Esophagus (tissue), 2 donors: ENCODE results near the gene TEKT2. TPM values are rescaled to one million over a fixed set of nuclear protein-coding genes. Genes with fewer than 3 reads are reported as not detected.

Source experiments
- H3K27ac ChIP-seq, 2 donors: one replicate each; pipeline ENCODE4 v1.5.1; 2013; ENCODE audit warnings: low read depth in 2 of 2, mild to moderate bottlenecking in 2 of 2, inconsistent platforms in 1 of 2, low read length in 1 of 2, moderate library complexity in 1 of 2
- H3K27me3 ChIP-seq, 2 donors: one replicate each; pipeline ENCODE4 v1.6.1; 2013; ENCODE audit warnings: low read length in 2 of 2, control low read depth in 1 of 2, mild to moderate bottlenecking in 1 of 2; ENCODE audit not compliant: insufficient read depth in 2 of 2, control insufficient read depth in 1 of 2
- H3K36me3 ChIP-seq, 2 donors: one replicate each; pipeline ENCODE4 v1.6.1; 2013; ENCODE audit warnings: low read length in 1 of 2; ENCODE audit not compliant: control insufficient read depth in 2 of 2, insufficient read depth in 2 of 2
- H3K4me1 ChIP-seq, 2 donors: one replicate each; pipeline ENCODE4 v1.6.1; 2013; ENCODE audit warnings: low read length in 1 of 2; ENCODE audit not compliant: control insufficient read depth in 2 of 2, insufficient read depth in 2 of 2
- H3K4me3 ChIP-seq, 2 donors: one replicate each; pipeline ENCODE4 v1.5.1; 2013; ENCODE audit warnings: low read length in 2 of 2, mild to moderate bottlenecking in 2 of 2, low read depth in 1 of 2, moderate library complexity in 1 of 2
- H3K9me3 ChIP-seq, 2 donors: one replicate each; pipeline ENCODE4 v1.6.1; 2013; ENCODE audit warnings: mild to moderate bottlenecking in 2 of 2, low read depth in 1 of 2, low read length in 1 of 2, moderate library complexity in 1 of 2; ENCODE audit not compliant: control insufficient read depth in 2 of 2, insufficient read depth in 1 of 2
- WGBS, 2 donors: extraction: QIAGEN DNeasy Blood & Tissue Kit; methylation state at CpG; one replicate each; pipeline ENCODE4 v1.1.7; 2013; 5-methylcytosine and 5-hydroxymethylcytosine counted together
- polyA plus RNA-seq, 2 donors: library from polyadenylated mRNA; stranded (reverse); fragments of 200-250 nt; gene quantifications; one replicate each; pipeline ENCODE4 v1.2.3, GENCODE V29; 2013
- donor health status: healthy with polysubstance abuse.
- donor health status: Bipolar disorder and iron deficiency.

Gene TEKT2
- polyA plus RNA-seq, 2 donors: 0.09 to 0.39 TPM

GRCh38 chr1:36124404-36125128, 40.7 kb downstream of the TEKT2 start:
- Histone ChIP-seq H3K4me1 (peaks cover 2 to 8% of the 10 kb centered on the region in 2 donors), H3K27me3 (no peaks in the 10 kb centered on the region), H3K27ac (peak overlapping the region; percentile 21 to 34), H3K36me3 (no peaks in the 10 kb centered on the region), H3K9me3 (no peaks in the 10 kb centered on the region), H3K4me3 (peak overlapping the region; percentile 12 to 59)
- WGBS, 2 donors: 21 to 25% methylated on average over 30 to 42 of the region's 42 CpGs

GRCh38 chr1:36125129-36125991, 41.5 kb downstream of the TEKT2 start, which contains the start of gene COL8A2:
Gene COL8A2, minus strand, starts transcription at chr1:36125222. Its CDS starts 24,980 bp downstream, at chr1:36100242.
- Histone ChIP-seq H3K27ac (peak within 1 kb of the TSS; percentile 21 to 34), H3K36me3 (no peaks in the 10 kb centered on the region), H3K4me3 (peak within 1 kb of the TSS; percentile 49 to 59), H3K27me3 (no peaks in the 10 kb centered on the region), H3K4me1 (peaks cover 2 to 8% of the 10 kb centered on the region in 2 donors), H3K9me3 (no peaks in the 10 kb centered on the region)
- 8 to 19% methylated on average over 37 to 77 of the region's 77 CpGs for WGBS, 2 donors

GRCh38 chr1:36126005-36126716, 42.3 kb downstream of the TEKT2 start:
- Histone ChIP-seq H3K4me1 (peaks cover 2 to 8% of the 10 kb centered on the region in 2 donors), H3K27me3 (no peaks in the 10 kb centered on the region), H3K4me3 (no peak overlapping the region), H3K9me3 (no peaks in the 10 kb centered on the region), H3K36me3 (no peaks in the 10 kb centered on the region), H3K27ac (no peak overlapping the region)
- 80 to 81% methylated on average over 21 of the region's 21 CpGs for WGBS, 2 donors

- 53 to 58% methylated on average over 7 of the region's 7 CpGs for WGBS, 2 donors
- Histone ChIP-seq H3K27me3 (no peaks in the 10 kb centered on the region), H3K9me3 (no peaks in the 10 kb centered on the region), H3K4me1 (peaks cover 2 to 8% of the 10 kb centered on the region in 2 donors), H3K36me3 (no peaks in the 10 kb centered on the region), H3K27ac (no peak overlapping the region), H3K4me3 (no peak overlapping the region)
These were observed 43.1 kb downstream of the TEKT2 start for GRCh38 chr1:36126797-36127500.

GRCh38 chr1:36128126-36128904, 44.4 kb downstream of the TEKT2 start:
- Histone ChIP-seq H3K9me3 (no peaks in the 10 kb centered on the region), H3K36me3 (no peaks in the 10 kb centered on the region), H3K4me1 (peaks cover 0 to 8% of the 10 kb centered on the region in 2 donors), H3K27ac (no peak overlapping the region), H3K27me3 (no peaks in the 10 kb centered on the region), H3K4me3 (no peak overlapping the region)
- WGBS, 2 donors: 82 to 90% methylated on average over 11 of the region's 11 CpGs

- WGBS, 2 donors: 82% methylated on average over 3 of the region's 3 CpGs
- Histone ChIP-seq H3K4me1 (peaks cover 0 to 8% of the 10 kb centered on the region in 2 donors), H3K4me3 (no peak overlapping the region), H3K9me3 (no peaks in the 10 kb centered on the region), H3K27me3 (no peaks in the 10 kb centered on the region), H3K36me3 (no peaks in the 10 kb centered on the region), H3K27ac (no peak overlapping the region)
These were observed 45.0 kb downstream of the TEKT2 start for GRCh38 chr1:36128905-36129206.

- 80 to 82% methylated on average over 3 of the region's 3 CpGs for WGBS, 2 donors
These were observed 48.1 kb downstream of the TEKT2 start for GRCh38 chr1:36132029-36132428.

GRCh38 chr1:36133484-36133883, 49.6 kb downstream of the TEKT2 start:
- Histone ChIP-seq H3K4me1 (peaks cover 3 to 17% of the 10 kb centered on the region in 2 donors), H3K36me3 (no peaks in the 10 kb centered on the region), H3K27ac (peak overlapping the region in 1 of 2 donors; percentile 93), H3K27me3 (no peaks in the 10 kb centered on the region), H3K9me3 (no peaks in the 10 kb centered on the region), H3K4me3 (no peak overlapping the region)
- WGBS, 2 donors: 48 to 57% methylated on average over 3 of the region's 3 CpGs

More at GRCh38 chr1:36132029-36132428, 48.1 kb downstream of the TEKT2 start:
- no peaks in the 10 kb centered on the region for H3K9me3 ChIP-seq
- peaks cover under 1 to 17% of the 10 kb centered on the region in 2 donors for H3K4me1 ChIP-seq
- H3K27me3 ChIP-seq: no peaks in the 10 kb centered on the region
- H3K36me3 ChIP-seq: no peaks in the 10 kb centered on the region
- no peak overlapping the region for H3K4me3 ChIP-seq
- no peak overlapping the region for H3K27ac ChIP-seq
